Measurements from ENCODE around the gene YPEL2.

DNA sequence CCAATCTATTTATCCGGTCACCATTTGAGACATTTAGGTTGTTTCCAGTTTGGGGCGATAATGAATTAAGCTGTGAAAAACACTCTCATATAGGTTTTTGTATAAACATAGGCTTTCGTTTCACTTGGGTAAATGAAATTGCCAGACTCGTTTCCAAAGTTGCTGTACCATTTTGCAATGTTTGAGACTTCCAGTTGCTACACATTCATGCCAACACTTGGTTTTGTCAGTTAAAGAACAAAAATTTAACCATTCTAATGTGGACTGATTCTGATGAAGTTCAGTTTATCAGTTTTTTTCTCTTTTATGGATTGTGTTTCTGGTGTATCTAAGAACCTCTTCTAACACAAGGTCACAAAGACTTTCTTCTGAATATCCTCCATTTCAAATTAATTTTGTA lies 52.4 kb downstream of the YPEL2 start:
- TF ChIP-seq, protein P1, sequence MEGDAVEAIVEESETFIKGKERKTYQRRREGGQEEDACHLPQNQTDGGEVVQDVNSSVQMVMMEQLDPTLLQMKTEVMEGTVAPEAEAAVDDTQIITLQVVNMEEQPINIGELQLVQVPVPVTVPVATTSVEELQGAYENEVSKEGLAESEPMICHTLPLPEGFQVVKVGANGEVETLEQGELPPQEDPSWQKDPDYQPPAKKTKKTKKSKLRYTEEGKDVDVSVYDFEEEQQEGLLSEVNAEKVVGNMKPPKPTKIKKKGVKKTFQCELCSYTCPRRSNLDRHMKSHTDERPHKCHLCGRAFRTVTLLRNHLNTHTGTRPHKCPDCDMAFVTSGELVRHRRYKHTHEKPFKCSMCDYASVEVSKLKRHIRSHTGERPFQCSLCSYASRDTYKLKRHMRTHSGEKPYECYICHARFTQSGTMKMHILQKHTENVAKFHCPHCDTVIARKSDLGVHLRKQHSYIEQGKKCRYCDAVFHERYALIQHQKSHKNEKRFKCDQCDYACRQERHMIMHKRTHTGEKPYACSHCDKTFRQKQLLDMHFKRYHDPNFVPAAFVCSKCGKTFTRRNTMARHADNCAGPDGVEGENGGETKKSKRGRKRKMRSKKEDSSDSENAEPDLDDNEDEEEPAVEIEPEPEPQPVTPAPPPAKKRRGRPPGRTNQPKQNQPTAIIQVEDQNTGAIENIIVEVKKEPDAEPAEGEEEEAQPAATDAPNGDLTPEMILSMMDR (IDR thresholded peaks at IDR 0.05; ENCODE audit: low read depth, low read length, poor library complexity, severe bottlenecking) = no peak
- no peak for TF ChIP-seq EZH2phosphoT487 (IDR thresholded peaks at IDR 0.05; ENCODE audit: borderline replicate concordance, low read length)
